GM23338 (cell line): ENCODE data around the gene RINL. TPM values are rescaled to one million over a fixed set of nuclear protein-coding genes. Genes with fewer than 3 reads are reported as not detected.
"Not testable (repeated sequence)": the region's sequence is repeated elsewhere in the genome, so short reads cannot be mapped to it uniquely, and the experiment has no call there.

Source experiments
- ATAC-seq: fragments of 200-7000 bp; cut with Tn5 transposase; 3 replicates; pipeline ENCODE4 v1.9.1; 2020
- DNase-seq: peaks from one replicate; pipeline ENCODE4 v3.0.0-alpha.2; 2015; ENCODE audit warnings: low spot score
- H2AFZ ChIP-seq: fragments of 200-600 bp; sonication (generic); 2 replicates; pipeline ENCODE4 v1.8.0; 2016; ENCODE audit warnings: antibody characterized with exemption, mild to moderate bottlenecking, moderate library complexity
- H3F3A ChIP-seq: fragments of 200-600 bp; sonication (generic); replicated peaks from 2 replicates; pipeline ENCODE4 v1.8.0; 2017; ENCODE audit warnings: antibody characterized with exemption, mixed run types, low read depth
- H3K27ac ChIP-seq: fragments of 200-600 bp; sonication (generic); 2 replicates; pipeline ENCODE4 v1.6.1; 2016; ENCODE audit warnings: low read depth
- H3K27me3 ChIP-seq: fragments of 200-600 bp; sonication (generic); 2 replicates; pipeline ENCODE4 v1.8.0; 2016; ENCODE audit warnings: mild to moderate bottlenecking, mixed run types, moderate library complexity; ENCODE audit not compliant: insufficient read depth
- H3K36me3 ChIP-seq: fragments of 200-600 bp; sonication (generic); 2 replicates; pipeline ENCODE4 v1.8.0; 2016; ENCODE audit warnings: mild to moderate bottlenecking; ENCODE audit not compliant: insufficient read depth
- H3K4me1 ChIP-seq: fragments of 200-600 bp; sonication (generic); 2 replicates; pipeline ENCODE4 v1.8.0; 2016; ENCODE audit warnings: mild to moderate bottlenecking, moderate library complexity; ENCODE audit not compliant: insufficient read depth
- H3K4me2 ChIP-seq: fragments of 200-600 bp; sonication (generic); 2 replicates; pipeline ENCODE4 v1.7.1; 2017; ENCODE audit warnings: mixed run types
- H3K4me3 ChIP-seq: fragments of 200-600 bp; sonication (generic); 2 replicates; pipeline ENCODE4 v1.6.1; 2016; ENCODE audit warnings: mixed run types
- H3K79me2 ChIP-seq: fragments of 200-600 bp; sonication (generic); replicated peaks from 2 replicates; pipeline ENCODE4 v1.8.0; 2017; ENCODE audit warnings: mild to moderate bottlenecking; ENCODE audit not compliant: insufficient read depth
- H3K9me2 ChIP-seq: fragments of 200-600 bp; sonication (generic); 2 replicates; pipeline ENCODE4 v1.8.0; 2017; ENCODE audit not compliant: insufficient read depth
- H4K20me1 ChIP-seq: fragments of 200-600 bp; sonication (generic); replicated peaks from 2 replicates; pipeline ENCODE4 v1.8.0; 2017; ENCODE audit warnings: mild to moderate bottlenecking; ENCODE audit not compliant: insufficient read depth
- H3K27ac Mint-ChIP-seq: 2 replicates; pipeline ENCODE4 v1.8.0; 2020; ENCODE audit warnings: inconsistent platforms, mild to moderate bottlenecking, moderate library complexity, mixed read lengths
- H3K27me3 Mint-ChIP-seq: 3 replicates; pipeline ENCODE4 v1.8.0; 2022; ENCODE audit warnings: low read depth, mild to moderate bottlenecking, moderate library complexity, mixed read lengths, inconsistent platforms; ENCODE audit not compliant: insufficient read depth, poor library complexity
- H3K36me3 Mint-ChIP-seq: 3 replicates; pipeline ENCODE4 v1.8.0; 2021; ENCODE audit warnings: low read depth, mild to moderate bottlenecking, inconsistent platforms, moderate library complexity, mixed read lengths
- H3K4me1 Mint-ChIP-seq: 3 replicates; pipeline ENCODE4 v1.8.0; 2020; ENCODE audit warnings: mild to moderate bottlenecking, inconsistent platforms, mixed read lengths
- H3K4me3 Mint-ChIP-seq: 3 replicates; pipeline ENCODE4 v1.8.0; 2021; ENCODE audit warnings: moderate library complexity, mild to moderate bottlenecking, inconsistent platforms, mixed read lengths
- H3K9me3 Mint-ChIP-seq: 3 replicates; pipeline ENCODE4 v1.8.0; 2020; ENCODE audit warnings: moderate library complexity, mild to moderate bottlenecking, inconsistent platforms, mixed read lengths
- CREB1 ChIP-seq: fragments of 250-450 bp; sonication (Bioruptor Pico); IDR thresholded peaks from 2 replicates; pipeline ENCODE4 v1.5.0; 2020; ENCODE audit warnings: low read depth, mild to moderate bottlenecking, moderate library complexity
- EZH2phosphoT487 ChIP-seq: fragments of 200-600 bp; sonication (generic); IDR thresholded peaks from one replicate; pipeline ENCODE4 v1.8.1; 2018; ENCODE audit warnings: antibody characterized with exemption; ENCODE audit not compliant: unreplicated experiment
- NANOG ChIP-seq: IDR thresholded peaks from 2 replicates; pipeline ENCODE4 v1.6.1; 2016; ENCODE audit warnings: antibody characterized with exemption, borderline replicate concordance
- POLR2AphosphoS5 ChIP-seq: IDR thresholded peaks from 2 replicates; pipeline ENCODE4 v1.6.1; 2016; ENCODE audit warnings: antibody characterized with exemption, low read depth
- STAT1 ChIP-seq: IDR thresholded peaks from one replicate; pipeline ENCODE4 v1.6.1; 2016; ENCODE audit warnings: antibody characterized with exemption; ENCODE audit not compliant: unreplicated experiment
- ZNF114 ChIP-seq: fragments of 250-450 bp; sonication (Bioruptor Pico); IDR thresholded peaks from 2 replicates; pipeline ENCODE4 v1.5.0; 2020; ENCODE audit warnings: mild to moderate bottlenecking, moderate library complexity
- ZNF331 ChIP-seq: fragments of 250-450 bp; sonication (Bioruptor Pico); IDR thresholded peaks from 2 replicates; pipeline ENCODE4 v1.5.0; 2020; ENCODE audit warnings: low read depth, mild to moderate bottlenecking, moderate library complexity
- polyA plus RNA-seq: library from polyadenylated mRNA; unstranded; fragments of >200 nt; fragmentation: Nextera tagmentation; extraction: Ambion mirVana; gene quantifications from 2 replicates; pipeline ENCODE4 v1.2.1, GENCODE V29; 2016
- total RNA-seq: library from RNA; depleted of rRNA; stranded (reverse); fragments of >200 nt; shearing (Covaris generic); gene quantifications from 2 replicates; pipeline ENCODE4 v1.2.3, GENCODE V29; 2014
- TF ChIP-seq, protein P1 (sequence below): IDR thresholded peaks from one replicate; pipeline ENCODE4 v1.6.1; 2018; ENCODE audit warnings: antibody characterized with exemption; ENCODE audit not compliant: unreplicated experiment
- TF ChIP-seq, protein P2 (sequence below): fragments of 250-450 bp; sonication (Bioruptor Pico); IDR thresholded peaks from 2 replicates; pipeline ENCODE4 v1.5.0; 2020; ENCODE audit warnings: mild to moderate bottlenecking, moderate library complexity

Gene RINL
- total and polyA plus RNA-seq, 2 experiments from 2014 or later = 11.2 to 21.4 TPM

DNA sequence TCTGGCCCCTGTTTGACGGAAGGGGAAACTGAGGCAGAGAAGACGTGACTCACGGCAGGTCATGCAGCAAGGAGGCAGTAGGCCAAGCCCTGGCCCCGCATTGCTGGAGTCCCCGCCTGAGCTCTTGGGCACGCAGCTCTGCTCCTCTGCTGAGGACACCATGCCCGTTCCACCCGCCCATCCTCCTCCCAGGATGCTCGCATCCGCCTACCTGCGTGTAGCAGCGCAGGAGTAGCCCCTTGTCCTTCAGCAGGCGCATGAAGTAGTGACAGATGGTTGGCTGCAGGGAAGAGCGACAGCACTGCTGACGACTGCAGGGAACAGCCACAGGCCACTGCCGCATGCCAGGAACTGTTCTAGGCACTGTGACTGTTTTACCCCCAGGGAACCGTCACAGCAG lies 10.8 kb upstream of the RINL start (continued):
- TF ChIP-seq, protein P1, sequence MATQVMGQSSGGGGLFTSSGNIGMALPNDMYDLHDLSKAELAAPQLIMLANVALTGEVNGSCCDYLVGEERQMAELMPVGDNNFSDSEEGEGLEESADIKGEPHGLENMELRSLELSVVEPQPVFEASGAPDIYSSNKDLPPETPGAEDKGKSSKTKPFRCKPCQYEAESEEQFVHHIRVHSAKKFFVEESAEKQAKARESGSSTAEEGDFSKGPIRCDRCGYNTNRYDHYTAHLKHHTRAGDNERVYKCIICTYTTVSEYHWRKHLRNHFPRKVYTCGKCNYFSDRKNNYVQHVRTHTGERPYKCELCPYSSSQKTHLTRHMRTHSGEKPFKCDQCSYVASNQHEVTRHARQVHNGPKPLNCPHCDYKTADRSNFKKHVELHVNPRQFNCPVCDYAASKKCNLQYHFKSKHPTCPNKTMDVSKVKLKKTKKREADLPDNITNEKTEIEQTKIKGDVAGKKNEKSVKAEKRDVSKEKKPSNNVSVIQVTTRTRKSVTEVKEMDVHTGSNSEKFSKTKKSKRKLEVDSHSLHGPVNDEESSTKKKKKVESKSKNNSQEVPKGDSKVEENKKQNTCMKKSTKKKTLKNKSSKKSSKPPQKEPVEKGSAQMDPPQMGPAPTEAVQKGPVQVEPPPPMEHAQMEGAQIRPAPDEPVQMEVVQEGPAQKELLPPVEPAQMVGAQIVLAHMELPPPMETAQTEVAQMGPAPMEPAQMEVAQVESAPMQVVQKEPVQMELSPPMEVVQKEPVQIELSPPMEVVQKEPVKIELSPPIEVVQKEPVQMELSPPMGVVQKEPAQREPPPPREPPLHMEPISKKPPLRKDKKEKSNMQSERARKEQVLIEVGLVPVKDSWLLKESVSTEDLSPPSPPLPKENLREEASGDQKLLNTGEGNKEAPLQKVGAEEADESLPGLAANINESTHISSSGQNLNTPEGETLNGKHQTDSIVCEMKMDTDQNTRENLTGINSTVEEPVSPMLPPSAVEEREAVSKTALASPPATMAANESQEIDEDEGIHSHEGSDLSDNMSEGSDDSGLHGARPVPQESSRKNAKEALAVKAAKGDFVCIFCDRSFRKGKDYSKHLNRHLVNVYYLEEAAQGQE = no peak
- TF ChIP-seq NANOG = no peak
- TF ChIP-seq ZNF114 (CRISPR knock-in tag) = no peak
- no peak for TF ChIP-seq STAT1
- no peak for TF ChIP-seq POLR2AphosphoS5
- no peak for TF ChIP-seq CREB1 (CRISPR knock-in tag)
- TF ChIP-seq ZNF331 (CRISPR knock-in tag) = no peak
- no peak for TF ChIP-seq EZH2phosphoT487

DNA sequence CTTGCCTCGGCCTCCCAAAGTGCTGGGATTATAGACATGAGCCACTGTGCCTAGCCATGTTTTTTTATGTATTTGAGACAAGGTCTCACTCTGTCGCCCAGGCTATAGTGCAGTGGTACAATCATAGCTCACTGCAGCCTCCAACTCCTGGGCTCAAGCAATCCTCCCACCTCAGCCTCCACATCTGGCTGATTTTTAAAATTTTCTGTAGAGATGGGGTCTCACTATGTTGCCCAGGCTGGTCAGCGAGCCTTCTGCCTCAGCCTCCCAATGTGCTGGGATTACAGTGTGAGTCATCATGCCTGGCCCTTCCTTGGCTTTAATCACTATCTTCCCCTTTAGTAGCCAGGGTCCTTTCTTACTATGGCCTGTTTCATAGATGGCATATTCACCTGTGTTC lies 6.6 kb upstream of the RINL start:
- H3K4me1 ChIP-seq, H3F3A ChIP-seq, H3K4me3 Mint-ChIP-seq, H3K4me1 Mint-ChIP-seq, H3K4me3 ChIP-seq, H3K27ac ChIP-seq, DNase-seq, H3K27me3 Mint-ChIP-seq, H3K27ac Mint-ChIP-seq, ATAC-seq, H3K4me2 ChIP-seq, H3K36me3 ChIP-seq, H3K36me3 Mint-ChIP-seq, H2AFZ ChIP-seq, H3K79me2 ChIP-seq, H3K27me3 ChIP-seq, H3K9me2 ChIP-seq, H3K9me3 Mint-ChIP-seq, H4K20me1 ChIP-seq: not testable (repeated sequence)

DNA sequence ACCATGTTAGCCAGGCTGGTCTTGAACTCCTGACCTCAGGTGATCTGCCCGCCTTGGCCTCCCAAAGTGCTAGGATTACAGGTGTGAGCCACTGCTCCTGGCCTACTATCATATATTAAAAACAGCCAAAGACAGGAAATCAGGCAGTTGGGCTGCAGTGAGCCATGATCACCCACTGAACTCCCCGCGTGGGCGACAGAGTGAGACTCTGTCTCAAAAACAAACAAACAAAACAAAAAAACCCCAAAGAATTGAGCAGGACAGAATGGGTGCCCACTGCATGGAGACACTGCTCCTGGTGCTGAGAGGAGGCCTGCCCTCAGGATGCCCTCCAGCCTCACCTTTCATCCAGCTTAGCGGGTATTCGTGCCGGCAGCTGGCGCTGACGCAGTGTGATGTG lies 5.2 kb upstream of the RINL start:
- Histone ChIP-seq H3K4me3 (no peak overlapping the region), H3F3A (no peaks in the 10 kb centered on the region), H3K4me2 (no peak overlapping the region), H3K9me2 (no peaks in the 10 kb centered on the region), H3K27me3 (peaks cover 3% of the 10 kb centered on the region; the same call in 1 of the 2 replicates), H3K79me2 (no peaks in the 10 kb centered on the region), H3K4me1 (peaks cover 5% of the 10 kb centered on the region), H4K20me1 (no peaks in the 10 kb centered on the region), H3K27ac (no peak overlapping the region), H3K36me3 (no peaks in the 10 kb centered on the region), H2AFZ (no peak overlapping the region)
- peaks cover 14% of the 10 kb centered on the region for H3K4me1 Mint-ChIP-seq
- H3K36me3 Mint-ChIP-seq = no peaks in the 10 kb centered on the region; the same call in 2 of the 3 replicates
- H3K27ac Mint-ChIP-seq = no peak overlapping the region
- ATAC-seq = no peak
- TF ChIP-seq, protein P2, sequence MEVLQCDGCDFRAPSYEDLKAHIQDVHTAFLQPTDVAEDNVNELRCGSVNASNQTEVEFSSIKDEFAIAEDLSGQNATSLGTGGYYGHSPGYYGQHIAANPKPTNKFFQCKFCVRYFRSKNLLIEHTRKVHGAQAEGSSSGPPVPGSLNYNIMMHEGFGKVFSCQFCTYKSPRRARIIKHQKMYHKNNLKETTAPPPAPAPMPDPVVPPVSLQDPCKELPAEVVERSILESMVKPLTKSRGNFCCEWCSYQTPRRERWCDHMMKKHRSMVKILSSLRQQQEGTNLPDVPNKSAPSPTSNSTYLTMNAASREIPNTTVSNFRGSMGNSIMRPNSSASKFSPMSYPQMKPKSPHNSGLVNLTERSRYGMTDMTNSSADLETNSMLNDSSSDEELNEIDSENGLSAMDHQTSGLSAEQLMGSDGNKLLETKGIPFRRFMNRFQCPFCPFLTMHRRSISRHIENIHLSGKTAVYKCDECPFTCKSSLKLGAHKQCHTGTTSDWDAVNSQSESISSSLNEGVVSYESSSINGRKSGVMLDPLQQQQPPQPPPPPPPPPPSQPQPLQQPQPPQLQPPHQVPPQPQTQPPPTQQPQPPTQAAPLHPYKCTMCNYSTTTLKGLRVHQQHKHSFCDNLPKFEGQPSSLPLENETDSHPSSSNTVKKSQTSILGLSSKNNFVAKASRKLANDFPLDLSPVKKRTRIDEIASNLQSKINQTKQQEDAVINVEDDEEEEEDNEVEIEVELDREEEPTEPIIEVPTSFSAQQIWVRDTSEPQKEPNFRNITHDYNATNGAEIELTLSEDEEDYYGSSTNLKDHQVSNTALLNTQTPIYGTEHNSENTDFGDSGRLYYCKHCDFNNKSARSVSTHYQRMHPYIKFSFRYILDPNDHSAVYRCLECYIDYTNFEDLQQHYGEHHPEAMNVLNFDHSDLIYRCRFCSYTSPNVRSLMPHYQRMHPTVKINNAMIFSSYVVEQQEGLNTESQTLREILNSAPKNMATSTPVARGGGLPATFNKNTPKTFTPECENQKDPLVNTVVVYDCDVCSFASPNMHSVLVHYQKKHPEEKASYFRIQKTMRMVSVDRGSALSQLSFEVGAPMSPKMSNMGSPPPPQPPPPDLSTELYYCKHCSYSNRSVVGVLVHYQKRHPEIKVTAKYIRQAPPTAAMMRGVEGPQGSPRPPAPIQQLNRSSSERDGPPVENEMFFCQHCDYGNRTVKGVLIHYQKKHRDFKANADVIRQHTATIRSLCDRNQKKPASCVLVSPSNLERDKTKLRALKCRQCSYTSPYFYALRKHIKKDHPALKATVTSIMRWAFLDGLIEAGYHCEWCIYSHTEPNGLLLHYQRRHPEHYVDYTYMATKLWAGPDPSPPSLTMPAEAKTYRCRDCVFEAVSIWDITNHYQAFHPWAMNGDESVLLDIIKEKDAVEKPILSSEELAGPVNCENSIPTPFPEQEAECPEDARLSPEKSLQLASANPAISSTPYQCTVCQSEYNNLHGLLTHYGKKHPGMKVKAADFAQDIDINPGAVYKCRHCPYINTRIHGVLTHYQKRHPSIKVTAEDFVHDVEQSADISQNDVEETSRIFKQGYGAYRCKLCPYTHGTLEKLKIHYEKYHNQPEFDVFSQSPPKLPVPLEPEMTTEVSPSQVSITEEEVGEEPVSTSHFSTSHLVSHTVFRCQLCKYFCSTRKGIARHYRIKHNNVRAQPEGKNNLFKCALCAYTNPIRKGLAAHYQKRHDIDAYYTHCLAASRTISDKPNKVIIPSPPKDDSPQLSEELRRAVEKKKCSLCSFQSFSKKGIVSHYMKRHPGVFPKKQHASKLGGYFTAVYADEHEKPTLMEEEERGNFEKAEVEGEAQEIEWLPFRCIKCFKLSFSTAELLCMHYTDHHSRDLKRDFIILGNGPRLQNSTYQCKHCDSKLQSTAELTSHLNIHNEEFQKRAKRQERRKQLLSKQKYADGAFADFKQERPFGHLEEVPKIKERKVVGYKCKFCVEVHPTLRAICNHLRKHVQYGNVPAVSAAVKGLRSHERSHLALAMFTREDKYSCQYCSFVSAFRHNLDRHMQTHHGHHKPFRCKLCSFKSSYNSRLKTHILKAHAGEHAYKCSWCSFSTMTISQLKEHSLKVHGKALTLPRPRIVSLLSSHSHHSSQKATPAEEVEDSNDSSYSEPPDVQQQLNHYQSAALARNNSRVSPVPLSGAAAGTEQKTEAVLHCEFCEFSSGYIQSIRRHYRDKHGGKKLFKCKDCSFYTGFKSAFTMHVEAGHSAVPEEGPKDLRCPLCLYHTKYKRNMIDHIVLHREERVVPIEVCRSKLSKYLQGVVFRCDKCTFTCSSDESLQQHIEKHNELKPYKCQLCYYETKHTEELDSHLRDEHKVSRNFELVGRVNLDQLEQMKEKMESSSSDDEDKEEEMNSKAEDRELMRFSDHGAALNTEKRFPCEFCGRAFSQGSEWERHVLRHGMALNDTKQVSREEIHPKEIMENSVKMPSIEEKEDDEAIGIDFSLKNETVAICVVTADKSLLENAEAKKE (CRISPR knock-in tag) = no peak
- TF ChIP-seq ZNF331 (CRISPR knock-in tag) = no peak
- no peak for TF ChIP-seq ZNF114 (CRISPR knock-in tag)
- TF ChIP-seq NANOG = no peak
- H3K27me3 Mint-ChIP-seq = peaks cover 4% of the 10 kb centered on the region
- no peak for DNase-seq
- no peaks in the 10 kb centered on the region for H3K9me3 Mint-ChIP-seq
- no peak overlapping the region for H3K4me3 Mint-ChIP-seq
